PC-9 (cell line): ENCODE results near the gene PAQR4.

Source experiments
- CTCF ChIP-seq: fragments of 200-600 bp; sonication (generic); conservative IDR thresholded peaks from 2 replicates; pipeline ENCODE4 v1.6.1; 2017; ENCODE audit warnings: mixed run types, antibody characterized with exemption, mild to moderate bottlenecking, moderate library complexity
- EZH2 ChIP-seq: fragments of 200-600 bp; sonication (generic); IDR thresholded peaks from 2 replicates; pipeline ENCODE4 v1.8.0; 2017; ENCODE audit warnings: antibody characterized with exemption, low read depth

GRCh38 chr16:2939968-2940367 is 29.2 kb upstream of the PAQR4 start:
- no peak for TF ChIP-seq CTCF
- no peak for TF ChIP-seq EZH2
